Activated CD4-positive, alpha-beta T cell treated with anti-CD3 and anti-CD28 coated beads, Interleukin-2, Interleukin-6, amounts not matched to agents 100 ng/mL and 50 ng/mL, durations not matched to agents 16 hours and 8 hours (primary cell): ENCODE data around the gene PRDX2.
"Not testable (repeated sequence)": the region's sequence is repeated elsewhere in the genome, so short reads cannot be mapped to it uniquely, and the experiment has no call there.

ENCODE experiments used
- DNase-seq: peaks from one replicate; pipeline ENCODE4 v3.0.0-alpha.2; 2020

PRDX2 gene

GRCh38 chr19:12801466-12802266 is at the start of gene PRDX2, which contains the start of gene THSD8:
PRDX2 (minus strand) TSS chr19:12801800; CDS start chr19:12801261, 539 bp downstream.
THSD8 (plus strand) TSS chr19:12802069; CDS start chr19:12802072, 3 bp downstream.
- peak; percentile 89 for DNase-seq

GRCh38 chr19:12847159-12848139 is 45.8 kb upstream of the PRDX2 start:
- peak; percentile 91 for DNase-seq

- not testable (repeated sequence) for DNase-seq
Measured at GRCh38 chr19:12846613-12847012, 45.0 kb upstream of the PRDX2 start.

GRCh38 chr19:12843999-12844732 is 42.6 kb upstream of the PRDX2 start:
- no peak for DNase-seq

- DNase-seq, result no peak
Measured at GRCh38 chr19:12843328-12843727, 41.7 kb upstream of the PRDX2 start.

GRCh38 chr19:12842511-12842910 is 40.9 kb upstream of the PRDX2 start:
- no peak for DNase-seq

- DNase-seq, result peak; percentile 38
Measured at GRCh38 chr19:12841094-12841493, 39.5 kb upstream of the PRDX2 start.

- peak; percentile 75 for DNase-seq
Measured at GRCh38 chr19:12840091-12841079, 38.8 kb upstream of the PRDX2 start.

GRCh38 chr19:12838886-12839756 is 37.5 kb upstream of the PRDX2 start:
- no peak for DNase-seq

GRCh38 chr19:12838182-12838885 is 36.7 kb upstream of the PRDX2 start, which contains the start of gene MAST1:
MAST1 (plus strand) TSS chr19:12838515; CDS start chr19:12838573, 58 bp downstream.
- DNase-seq, result peak; percentile 66

- DNase-seq, result no peak
Measured at GRCh38 chr19:12837225-12837624, 35.6 kb upstream of the PRDX2 start.

GRCh38 chr19:12836529-12836863 is 34.9 kb upstream of the PRDX2 start:
- no peak for DNase-seq

GRCh38 chr19:12834976-12835757 is 33.6 kb upstream of the PRDX2 start:
- DNase-seq, result peak; percentile 39

GRCh38 chr19:12834566-12834943 is 33.0 kb upstream of the PRDX2 start, which contains the start of gene RTBDN:
RTBDN (minus strand) TSS chr19:12834579; CDS start chr19:12829979, 4,600 bp downstream.
- DNase-seq, result no peak

- DNase-seq, result peak; percentile 48
Measured at GRCh38 chr19:12833738-12834565, 32.4 kb upstream of the PRDX2 start.

GRCh38 chr19:12833418-12833737 is 31.8 kb upstream of the PRDX2 start:
- no peak for DNase-seq

GRCh38 chr19:12828494-12828893 is 26.9 kb upstream of the PRDX2 start:
- DNase-seq, result peak; percentile 54
